ENCODE results near the gene C1orf141.

GRCh38 chr1:67043366-67043765, 91.4 kb downstream of the C1orf141 start:
- no peak for TF ChIP-seq POLR2A (IDR thresholded peaks at IDR 0.05; ENCODE audit: low read depth, low read length)
- no peak for TF ChIP-seq CTCF (IDR thresholded peaks at IDR 0.05; ENCODE audit: extremely low read depth in 1 of 2, insufficient read depth in 1 of 2, low read depth in 1 of 2, low read length in 2 of 2)
- TF ChIP-seq POLR2AphosphoS5 (IDR thresholded peaks at IDR 0.05; ENCODE audit: insufficient read depth, low read depth, low read length), result no peak
- TF ChIP-seq MYC (IDR thresholded peaks at IDR 0.05; ENCODE audit: low read depth, low read length), result no peak
- TF ChIP-seq EZH2 (IDR thresholded peaks at IDR 0.05; ENCODE audit: borderline replicate concordance, low read depth, low read length, severe bottlenecking), result no peak
- no peak for TF ChIP-seq JUN (IDR thresholded peaks at IDR 0.05; ENCODE audit: borderline replicate concordance, insufficient read depth, insufficient read length, low read depth)
- no peak for TF ChIP-seq MAX (IDR thresholded peaks at IDR 0.05; ENCODE audit: insufficient read depth, insufficient read length)

Data from endothelial cell of umbilical vein (primary cell).